ENCODE results near the gene WDSUB1.

Gene WDSUB1, protein sequence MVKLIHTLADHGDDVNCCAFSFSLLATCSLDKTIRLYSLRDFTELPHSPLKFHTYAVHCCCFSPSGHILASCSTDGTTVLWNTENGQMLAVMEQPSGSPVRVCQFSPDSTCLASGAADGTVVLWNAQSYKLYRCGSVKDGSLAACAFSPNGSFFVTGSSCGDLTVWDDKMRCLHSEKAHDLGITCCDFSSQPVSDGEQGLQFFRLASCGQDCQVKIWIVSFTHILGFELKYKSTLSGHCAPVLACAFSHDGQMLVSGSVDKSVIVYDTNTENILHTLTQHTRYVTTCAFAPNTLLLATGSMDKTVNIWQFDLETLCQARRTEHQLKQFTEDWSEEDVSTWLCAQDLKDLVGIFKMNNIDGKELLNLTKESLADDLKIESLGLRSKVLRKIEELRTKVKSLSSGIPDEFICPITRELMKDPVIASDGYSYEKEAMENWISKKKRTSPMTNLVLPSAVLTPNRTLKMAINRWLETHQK

DNA sequence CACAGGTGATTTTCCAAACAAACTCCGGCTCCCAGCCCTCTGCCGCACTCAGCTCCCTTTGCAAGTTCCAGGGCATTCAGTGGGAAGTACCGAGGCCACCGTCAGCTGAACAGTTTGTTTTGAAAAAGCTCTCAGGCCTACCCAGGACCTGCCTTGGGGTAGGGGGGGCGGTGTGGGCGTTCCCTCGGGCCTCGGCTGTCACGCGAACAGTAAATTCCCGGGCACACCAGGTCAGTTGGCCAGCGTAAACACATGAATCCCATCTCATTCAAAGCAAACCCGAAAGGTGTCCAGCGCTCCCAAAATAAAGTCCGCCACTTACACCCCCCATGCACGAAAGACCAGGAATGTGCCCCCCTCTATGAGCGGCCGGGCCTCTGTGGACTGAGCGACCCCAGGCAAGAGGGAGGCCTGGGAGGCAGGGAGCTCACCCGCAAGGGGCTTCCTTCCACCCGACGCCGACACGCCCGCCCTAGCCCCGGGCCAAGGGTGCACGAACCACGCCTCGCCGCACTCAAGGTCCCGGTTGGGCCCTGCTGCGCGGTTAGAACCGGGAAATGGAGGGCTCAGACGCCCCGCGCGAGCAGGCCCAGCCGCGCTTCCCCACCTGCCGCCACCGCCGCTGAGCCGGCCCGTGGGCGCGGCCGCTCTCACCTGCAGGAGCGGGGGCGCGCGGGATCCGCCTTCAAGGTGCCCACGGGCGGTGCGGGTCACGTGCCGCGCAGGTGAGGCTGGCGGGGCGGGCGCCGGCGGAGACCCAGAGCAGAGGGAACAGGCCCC is at the start of gene WDSUB1:
TSS of gene WDSUB1 (minus strand) at position 775 of the 780 bp plus-strand sequence. CDS start 3,634 bp downstream, outside the sequence.
- DNase-seq = peak in 1 of 2 donors; percentile 29

DNA sequence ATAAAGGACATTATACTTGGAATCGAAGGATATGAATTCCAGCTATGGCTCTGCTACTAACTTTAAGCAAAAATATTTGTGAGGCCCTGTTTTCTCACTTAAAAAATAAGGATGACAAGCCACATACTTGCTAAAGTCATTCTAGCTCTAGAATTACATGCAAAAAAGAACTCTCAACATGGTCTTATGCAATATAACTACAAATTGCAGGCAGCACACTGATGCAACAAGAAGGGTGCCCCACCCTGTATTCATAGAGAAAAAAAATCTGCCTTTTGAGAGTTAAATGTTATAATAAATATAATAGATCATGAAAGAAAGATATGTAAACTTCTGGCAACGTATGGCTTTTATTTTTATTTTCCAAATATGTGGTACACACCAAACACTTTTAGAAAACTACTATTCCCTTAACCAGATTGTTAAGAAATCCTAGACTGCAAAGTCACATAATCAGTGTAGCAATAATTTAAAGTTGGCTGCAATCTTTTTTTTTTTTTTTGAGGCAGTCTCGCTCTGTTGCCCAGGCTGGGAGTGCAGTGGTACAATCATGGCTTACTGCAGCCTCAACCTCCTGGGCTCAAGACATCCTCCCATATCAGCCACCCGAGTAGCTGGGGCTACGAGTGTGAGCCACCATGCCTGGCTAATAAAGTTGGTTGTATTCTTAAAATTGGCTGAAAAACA is 40.2 kb upstream of the WDSUB1 start:
- DNase-seq = no peak

DNA sequence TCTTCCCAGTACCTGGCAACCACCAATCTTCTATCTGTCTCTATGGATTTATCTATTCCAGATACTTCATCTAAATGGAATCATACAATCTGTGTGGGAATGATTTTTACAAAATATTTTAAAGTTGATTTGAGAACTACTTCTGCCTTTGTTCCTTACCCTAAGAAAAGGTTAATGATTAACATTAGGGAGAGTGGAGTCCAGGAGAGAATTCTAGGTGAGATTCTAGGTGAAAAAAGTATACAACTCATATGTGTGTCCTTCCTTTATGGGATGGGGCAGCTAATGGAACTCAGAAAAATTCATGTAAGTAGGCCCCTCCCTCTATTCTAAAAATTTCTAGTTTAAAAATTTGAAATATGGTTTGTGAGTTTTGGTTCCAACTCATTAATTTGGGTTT is 35.9 kb upstream of the WDSUB1 start:
- DNase-seq = no peak

DNA sequence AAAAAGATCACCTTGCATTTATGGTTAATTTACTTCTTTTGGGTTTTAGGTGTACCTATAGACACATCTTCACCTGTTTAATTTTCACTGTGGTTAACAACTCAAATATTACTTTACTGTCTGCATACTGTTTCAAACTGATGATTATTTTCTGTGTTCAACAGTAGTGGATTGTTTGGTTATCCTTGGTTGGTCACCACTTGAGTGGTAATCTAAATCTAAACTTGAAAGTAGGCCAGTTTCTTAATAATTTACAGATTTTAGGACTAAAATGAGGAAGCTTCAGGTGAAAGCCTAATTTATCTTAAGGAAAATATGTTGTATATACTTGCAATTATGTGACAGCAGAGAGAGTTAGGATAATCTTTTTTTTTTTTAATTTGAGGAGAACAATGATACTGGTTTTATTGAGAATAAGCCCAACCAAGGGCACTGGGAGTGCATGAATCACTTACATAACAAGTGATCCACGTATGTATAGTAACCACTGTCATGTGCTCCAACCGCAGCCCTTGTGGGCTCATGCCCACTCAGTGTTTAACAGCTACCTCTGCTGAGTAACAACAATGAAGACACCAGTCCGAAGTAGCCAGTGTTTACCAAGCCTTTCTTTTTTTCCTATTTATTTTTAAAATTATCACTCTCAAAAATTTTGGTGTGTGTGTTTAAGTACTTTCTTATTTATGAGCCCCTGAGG is 31.0 kb upstream of the WDSUB1 start:
- no peak for DNase-seq

DNA sequence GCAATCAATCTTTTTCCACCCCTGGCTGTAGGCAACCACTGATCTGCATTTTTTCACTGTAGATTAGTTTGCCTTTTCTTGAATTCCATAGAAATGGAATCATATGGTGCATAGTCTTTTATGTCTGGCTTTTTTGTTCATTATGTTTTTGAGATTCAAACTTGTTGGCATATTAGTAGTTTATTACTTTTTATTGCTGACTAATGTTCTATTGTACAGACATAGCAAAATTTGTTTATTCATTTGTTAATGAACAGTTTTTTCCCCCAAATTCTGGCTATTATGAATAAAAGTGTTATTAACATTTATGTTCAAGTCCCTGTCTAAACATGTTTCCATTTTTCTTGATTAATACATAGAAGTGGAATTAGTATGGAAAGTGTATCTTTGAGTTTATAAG is 21.4 kb upstream of the WDSUB1 start:
- no peak for DNase-seq

DNA sequence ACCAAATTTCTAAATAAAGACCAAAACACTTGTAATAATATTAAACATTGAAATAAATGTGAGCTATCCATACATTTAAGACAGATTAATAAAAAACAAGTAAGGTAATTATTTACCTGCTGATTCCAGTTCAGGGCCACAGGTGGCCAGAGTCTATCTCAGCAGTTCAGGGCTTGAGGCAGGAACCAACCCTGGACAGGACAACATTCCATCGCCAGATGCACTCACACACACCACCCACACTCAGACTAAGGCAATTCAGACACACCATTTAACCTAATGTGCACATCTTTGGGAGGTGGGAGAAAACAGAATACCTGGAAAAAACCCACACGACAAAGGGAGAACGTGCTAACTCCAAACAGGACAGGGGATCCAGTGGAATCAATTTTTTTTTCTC is 14.1 kb upstream of the WDSUB1 start:
- no peak for DNase-seq

DNA sequence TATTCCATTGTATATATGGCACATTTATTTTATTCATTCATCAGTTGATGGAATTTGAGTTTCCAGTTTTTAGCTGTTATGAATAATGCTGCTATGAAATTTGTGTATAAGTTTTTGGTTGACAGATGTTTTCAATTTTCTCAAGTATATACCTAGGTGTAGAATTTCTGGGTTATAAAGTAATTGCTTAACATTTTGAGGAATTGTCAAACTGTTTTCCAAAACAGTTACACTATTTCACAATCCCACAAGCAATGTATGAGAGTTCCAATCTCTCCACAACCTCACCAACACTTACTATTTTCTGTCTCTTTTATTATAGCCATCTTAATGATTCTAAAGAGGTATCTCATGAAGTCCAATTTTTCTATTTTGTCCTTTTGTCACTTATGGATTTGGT is 12.5 kb upstream of the WDSUB1 start:
- DNase-seq = no peak

DNA sequence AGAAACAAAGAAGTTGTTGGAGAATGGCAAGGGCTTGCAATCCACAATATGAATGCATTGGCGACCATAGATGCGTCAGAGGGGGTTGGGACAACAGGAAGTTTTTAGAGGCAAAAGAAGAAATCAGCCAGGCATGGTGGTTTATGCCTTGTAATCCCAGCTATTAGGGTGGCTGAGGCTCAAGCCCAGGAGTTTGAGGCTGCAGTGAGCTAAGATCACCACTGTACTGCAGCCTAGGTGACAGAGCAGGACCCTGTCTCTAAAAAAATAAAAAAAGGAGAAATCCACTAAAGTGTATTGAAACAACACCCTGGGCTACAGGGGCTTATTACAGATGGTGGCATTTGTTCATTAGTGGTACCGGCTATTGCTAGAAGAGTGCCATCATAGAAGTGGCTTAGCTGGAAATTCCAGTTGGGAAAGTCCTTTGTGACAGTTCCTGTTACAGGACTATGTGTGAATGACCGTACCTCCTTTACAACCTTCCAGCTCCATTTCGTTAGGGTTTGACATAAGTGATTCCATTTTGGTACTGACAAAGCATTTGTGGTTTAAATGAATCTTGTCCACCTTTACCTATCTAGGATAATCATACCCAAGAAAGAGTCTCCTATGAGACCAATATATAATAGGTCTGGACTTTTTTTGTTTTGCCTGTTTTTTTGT is 10.7 kb upstream of the WDSUB1 start:
- no peak for DNase-seq

DNA sequence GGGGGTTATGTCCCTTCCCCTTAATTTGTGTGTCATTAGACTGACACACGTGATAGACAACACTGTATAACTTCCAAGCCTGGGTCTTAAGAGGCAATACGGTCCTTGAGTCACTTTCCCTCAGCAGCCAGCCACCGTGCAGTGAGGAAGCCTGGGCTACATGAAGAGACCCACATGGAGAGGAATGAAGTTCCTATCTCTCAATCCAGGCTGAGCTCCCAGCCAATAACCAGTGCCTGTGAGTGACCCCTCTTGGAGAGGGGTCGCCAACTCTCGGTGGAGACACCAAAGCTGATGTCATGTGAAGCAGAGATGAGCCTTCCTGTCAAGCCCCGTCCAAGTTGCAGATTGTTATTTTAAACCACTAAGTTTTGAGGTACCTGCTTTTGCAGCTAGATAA is 5.7 kb upstream of the WDSUB1 start:
- no peak for DNase-seq

DNA sequence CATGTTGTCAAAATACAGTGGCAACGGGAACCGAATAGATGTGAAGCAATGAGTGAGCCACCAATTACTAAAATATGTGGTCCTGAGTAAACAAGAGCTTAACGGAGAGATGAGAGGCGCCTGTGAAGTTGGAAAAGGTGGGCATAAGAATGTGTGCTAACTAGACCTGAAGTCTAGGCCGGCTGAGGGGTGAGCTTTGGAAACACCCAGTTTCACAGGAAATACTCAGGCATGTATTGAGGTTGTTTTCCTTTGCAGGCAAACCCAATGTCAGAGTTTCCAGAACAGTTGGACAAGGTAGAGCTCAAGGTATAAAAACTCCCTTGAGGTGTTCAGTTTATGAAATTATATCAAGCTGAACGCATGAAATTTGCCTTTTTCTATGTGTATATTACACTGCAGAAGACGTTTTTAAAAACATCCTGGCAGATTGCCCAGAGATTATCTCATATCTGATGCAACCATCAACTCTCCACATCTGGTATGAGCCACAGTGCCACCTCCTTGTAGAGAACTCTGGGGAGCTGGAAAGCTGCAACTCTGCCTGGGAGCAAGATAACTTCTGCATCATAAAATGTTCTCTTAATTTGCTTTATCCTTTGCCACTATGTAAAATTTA is 3.9 kb upstream of the WDSUB1 start:
- DNase-seq = no peak

DNA sequence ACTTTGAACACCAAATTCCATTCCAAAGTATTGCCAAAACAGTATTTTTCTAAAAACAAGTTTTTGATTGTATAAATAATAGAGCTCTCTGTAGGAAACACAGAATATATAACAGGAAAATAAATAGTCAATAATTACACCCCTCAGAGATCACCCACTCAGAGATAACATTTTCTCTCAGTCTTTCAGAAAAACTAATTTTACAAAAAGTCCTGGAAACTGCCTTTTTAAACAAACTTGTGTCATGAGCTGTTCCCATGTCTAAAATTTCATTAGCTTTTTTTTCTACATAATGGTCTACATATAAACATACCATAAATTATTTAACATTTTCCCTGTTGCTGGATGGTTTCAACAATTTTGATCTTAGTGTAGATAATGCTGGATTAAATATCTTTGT is 1.2 kb upstream of the WDSUB1 start:
- DNase-seq = no peak

DNA sequence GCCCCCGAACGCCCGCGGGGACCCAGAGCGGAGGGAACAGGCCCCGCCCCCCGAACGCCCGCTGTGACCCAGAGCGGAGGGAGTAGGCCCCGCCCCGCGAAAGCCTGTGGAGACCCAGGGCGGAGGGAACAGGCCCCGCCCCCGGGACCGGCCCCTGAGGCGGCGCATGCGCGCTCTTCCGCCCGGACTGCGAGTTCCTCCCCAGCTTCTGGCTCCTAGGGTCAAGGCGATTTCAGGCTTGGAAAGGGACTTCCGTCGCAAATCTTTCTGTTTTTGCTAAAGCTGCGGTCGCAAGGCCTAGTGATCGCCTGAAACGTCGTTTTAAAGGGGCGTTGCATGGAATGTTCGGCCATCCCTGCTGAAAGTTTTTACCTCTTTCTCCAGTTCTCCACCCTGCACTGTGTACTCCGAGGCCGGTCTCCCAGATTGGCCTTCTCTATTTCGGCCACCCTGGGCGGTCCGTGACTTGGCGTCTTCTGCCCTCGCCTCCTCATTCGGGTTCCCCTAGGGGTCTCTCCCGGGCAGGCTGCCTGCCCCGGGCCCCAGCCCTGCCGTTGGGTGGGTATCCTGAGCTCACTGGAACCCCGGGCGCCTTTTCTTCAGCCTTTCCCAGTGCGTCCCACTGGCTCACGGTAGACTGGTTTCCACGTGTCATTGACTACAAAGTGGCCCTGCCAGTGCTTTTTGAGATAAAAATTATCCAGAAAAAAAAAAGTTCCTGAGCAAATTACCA is 372 bp upstream of the WDSUB1 start:
- DNase-seq = peak; percentile 98

DNA sequence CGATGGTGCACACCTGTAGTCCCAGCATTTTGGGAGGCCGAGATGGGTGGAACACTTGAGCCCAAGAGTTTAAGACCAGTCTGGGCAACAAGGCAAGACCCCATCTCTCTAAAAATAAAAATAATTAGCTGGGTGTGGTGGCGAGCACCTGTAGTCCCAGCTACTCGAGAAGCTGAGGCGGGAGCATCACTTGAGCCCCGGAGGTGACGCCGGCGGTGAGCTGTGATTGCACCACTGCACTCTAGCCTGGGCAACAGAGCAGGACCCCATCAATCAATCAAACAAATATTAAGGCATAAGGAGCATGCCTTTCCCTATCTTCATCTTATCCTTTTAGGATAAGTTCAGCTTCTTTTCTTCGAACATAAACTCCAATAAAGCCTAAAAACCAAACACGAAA is 1.1 kb downstream of the WDSUB1 start:
- no peak for DNase-seq

DNA sequence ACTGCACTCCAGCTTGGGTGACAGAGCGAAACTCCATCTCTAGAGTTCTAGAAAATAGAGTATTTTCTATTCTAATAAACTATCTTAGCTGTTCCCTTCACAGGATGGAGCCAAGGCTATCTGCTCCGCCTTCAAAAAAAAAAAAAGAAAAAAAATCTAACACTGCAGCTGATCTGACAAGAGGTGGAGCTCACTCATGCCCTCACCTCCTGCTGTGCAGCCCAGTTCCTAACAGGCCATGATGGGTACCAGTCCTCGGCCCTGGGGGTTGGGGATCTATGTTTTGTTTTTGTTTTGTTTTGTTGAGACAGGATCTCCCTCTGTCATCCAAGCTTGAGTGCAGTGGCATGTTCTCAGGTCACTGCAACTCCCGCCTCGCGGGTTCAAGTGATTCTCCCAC is 3.0 kb downstream of the WDSUB1 start:
- no peak for DNase-seq

DNA sequence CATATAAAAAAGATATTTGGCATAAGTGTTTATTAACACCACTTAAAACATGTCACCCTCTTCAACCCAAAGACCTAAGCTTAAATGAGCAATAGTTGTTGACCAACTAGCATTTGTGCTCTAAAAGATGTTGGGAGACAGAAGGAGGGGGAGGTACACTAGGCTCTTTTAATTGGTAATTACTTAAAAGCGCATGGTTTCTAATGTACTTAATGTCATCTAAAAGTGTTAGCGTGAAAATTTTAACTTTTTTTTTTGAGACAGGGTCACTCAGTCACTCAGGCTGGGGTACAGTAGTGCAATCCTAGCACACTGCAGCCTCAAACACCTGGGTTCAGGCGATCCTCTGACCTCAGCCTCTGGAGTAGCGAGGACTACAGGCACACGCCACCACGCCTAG is 5.5 kb downstream of the WDSUB1 start:
- no peak for DNase-seq

DNA sequence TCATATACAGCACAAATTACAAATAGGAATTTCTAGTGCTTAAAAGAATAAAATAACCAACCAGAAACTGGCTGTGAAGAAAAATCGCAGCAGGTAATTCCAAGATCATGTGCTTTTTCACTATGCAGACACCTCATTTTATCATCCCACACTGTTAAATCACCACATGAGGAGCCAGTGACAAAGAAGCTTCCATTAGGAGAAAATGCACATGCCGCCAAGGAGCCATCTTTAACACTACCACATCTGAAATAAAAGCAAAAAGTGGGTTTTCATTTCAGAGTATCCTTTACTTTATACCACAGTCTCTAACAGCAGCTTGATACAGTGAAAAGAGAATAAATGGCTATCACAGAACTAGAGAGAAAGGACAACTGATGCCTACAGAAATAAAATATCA is 6.8 kb downstream of the WDSUB1 start:
- DNase-seq = no peak

DNA sequence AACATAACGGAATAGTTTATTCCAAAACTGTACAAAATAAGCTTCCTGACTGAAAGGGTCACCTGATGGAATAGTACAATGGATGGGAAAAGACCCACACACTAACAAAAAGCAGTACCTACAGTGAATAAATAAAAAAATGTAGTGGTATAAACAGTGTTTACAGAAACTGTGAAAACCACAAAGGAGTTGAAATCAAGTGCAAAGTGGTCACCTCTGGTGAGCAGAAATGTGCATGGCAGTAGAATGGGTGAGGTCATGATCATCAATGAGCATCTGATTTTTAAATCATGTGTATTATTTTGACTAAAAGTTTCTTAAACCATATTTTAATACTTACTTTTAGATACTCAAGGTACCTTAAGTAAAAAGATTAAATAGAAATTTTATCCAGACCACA is 11.4 kb downstream of the WDSUB1 start:
- DNase-seq = no peak

DNA sequence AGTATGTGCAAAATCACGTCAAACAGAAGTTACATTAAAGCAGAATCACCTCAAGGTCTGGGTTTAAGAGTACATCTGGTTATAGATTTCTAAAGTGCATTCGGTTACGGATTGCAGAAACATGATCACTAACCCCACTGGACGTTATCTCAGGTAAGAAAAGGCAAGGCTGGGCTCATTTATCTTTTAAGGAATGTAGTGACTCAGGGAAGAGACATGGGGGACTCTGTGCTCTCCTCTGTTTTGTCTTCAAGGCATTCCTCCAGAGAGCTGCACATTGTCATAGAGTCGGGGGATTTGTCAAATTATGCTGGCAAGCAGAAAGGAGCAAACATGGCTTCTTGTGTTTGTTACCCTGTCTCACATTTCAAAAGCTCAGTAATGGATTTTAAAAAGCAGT is 14.3 kb downstream of the WDSUB1 start:
- no peak for DNase-seq

DNA sequence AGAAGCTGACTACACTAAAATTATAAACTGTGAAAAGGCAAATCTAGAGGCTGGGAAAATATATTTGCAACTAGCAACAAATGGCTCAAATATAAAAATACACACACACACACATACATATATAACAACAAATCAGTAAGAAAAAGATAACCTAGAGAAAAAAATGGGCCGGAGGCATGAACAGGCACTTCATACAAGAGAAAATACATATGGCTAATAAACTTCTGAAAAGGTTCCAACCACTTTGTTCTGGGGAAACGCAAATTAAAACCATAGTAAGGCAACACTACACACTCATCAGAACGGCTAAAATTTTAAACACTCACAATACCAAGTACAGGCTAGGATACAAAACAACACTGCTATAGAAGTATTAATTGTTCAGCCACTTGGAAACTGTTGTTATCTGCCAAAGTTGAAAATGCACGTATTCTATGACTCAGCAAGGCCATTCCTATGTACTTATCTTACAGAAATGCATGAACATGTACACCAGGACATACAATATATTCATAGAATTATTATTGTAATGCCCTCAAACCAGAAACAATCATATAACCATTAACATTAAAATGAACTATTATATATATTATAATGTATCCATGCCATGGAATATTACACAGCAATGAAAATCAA is 15.6 kb downstream of the WDSUB1 start:
- no peak for DNase-seq

DNA sequence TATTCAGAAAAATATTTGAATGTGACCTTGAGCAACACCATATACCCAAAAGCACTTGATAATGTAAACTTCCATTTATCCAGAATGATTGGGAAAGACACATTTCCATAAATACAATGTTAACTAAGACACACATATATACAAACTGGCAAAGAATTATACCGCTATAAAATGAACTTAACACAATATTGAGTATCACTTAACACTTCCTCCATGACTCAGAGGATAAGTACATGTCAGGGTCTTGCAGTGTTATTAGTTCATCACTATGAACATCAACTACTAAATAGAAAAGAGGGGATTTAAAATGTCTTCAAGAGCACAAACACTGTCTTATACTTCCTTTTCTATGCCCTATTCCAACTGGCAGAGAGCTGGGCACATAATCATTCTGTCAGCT is 18.6 kb downstream of the WDSUB1 start:
- no peak for DNase-seq

DNA sequence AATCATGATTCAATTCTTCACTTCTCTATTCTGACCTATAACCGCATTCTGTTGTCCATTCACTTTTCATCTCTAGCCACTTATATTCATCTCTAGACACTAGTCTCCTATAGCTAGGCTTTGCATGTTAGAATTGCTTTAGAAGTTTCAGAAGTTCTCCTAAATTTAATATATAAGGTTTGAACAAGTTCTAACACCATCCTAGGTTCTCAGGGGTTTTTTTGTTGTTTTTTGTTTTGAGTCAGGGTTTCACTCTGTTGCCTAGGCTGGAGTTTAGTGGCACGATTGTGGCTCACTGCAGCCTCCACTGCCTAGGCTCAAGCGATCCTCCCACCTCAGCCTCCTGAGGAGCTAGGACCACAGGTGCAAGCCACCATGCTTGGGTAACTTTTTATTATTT is 19.9 kb downstream of the WDSUB1 start:
- no peak for DNase-seq
